Measurements from ENCODE around the gene LARGE1.

DNA sequence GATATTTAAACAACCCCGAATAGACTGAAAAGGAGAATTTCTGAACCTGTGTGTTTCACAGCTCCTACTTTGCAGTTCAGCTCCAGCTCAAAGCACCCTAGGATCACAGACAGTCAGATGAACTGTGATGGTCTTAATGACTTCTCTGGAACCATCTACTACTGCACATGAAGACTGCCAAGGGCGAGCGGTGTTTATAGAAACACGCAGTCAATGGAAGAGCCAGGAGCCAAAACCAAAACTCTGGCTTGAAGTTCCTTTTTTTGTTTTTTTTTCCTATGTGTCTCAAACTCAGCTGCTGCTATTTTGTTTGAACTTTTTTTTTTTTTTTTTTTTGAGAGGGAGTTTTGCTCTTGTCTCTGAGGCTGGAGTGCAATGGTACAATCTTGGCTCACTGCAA is 479.5 kb downstream of the LARGE1 start:
- TF ChIP-seq, protein P1, sequence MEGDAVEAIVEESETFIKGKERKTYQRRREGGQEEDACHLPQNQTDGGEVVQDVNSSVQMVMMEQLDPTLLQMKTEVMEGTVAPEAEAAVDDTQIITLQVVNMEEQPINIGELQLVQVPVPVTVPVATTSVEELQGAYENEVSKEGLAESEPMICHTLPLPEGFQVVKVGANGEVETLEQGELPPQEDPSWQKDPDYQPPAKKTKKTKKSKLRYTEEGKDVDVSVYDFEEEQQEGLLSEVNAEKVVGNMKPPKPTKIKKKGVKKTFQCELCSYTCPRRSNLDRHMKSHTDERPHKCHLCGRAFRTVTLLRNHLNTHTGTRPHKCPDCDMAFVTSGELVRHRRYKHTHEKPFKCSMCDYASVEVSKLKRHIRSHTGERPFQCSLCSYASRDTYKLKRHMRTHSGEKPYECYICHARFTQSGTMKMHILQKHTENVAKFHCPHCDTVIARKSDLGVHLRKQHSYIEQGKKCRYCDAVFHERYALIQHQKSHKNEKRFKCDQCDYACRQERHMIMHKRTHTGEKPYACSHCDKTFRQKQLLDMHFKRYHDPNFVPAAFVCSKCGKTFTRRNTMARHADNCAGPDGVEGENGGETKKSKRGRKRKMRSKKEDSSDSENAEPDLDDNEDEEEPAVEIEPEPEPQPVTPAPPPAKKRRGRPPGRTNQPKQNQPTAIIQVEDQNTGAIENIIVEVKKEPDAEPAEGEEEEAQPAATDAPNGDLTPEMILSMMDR (IDR thresholded peaks at IDR 0.05) = no peak
- TF ChIP-seq ZFX (IDR thresholded peaks at IDR 0.05; ENCODE audit: borderline replicate concordance) = no peak
